GM15510 (cell line): Measurements from ENCODE around the gene LY6G5C.

Experiments used
- POLR2A ChIP-seq: IDR thresholded peaks from 3 replicates; pipeline ENCODE4 v1.6.1; 2011; ENCODE audit warnings: borderline replicate concordance; ENCODE audit not compliant: insufficient read length; ENCODE audit errors: extremely low read depth

Gene LY6G5C

DNA sequence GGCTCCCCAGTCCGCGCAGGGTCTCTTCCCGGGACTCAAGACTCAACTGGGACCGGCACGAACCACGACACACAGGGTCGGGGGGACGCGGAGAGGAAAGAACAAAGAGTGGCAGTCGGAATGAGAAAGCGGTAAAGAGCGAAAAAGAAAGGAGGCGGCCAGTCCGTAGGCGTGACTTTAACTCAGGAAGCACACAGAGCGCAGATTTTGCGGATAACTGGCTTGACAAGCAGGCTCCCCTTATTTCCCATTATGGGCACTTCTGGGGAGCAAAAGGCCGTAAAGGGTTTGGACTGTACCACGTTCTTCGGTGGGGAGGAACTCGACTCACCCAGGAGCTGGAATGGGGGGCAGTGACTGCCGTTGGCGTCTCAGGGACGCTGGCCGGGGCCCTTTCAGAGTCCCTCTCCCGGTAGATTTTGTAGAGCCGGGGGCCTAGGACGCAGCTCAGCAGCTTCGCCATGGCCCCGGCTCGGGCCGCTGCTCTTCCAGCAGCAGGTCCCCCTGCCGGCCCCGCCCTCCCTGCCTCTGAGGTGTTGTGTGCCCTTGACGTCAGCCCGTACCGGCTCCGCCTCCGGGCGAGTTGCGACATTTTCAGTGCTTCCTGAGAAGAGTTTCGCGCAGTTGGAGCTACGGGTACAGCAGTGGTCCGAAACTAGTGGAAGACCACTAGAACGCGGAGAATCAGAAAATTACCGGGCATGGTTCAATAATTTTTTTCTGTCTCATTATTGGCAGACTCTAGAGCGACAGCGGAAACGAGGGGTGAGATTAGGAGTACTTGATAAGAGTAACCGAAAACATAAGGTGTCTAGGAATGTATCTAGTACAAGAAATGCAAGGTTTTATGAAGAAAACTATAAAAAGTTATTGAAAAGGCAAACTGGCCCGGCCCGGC lies 22.2 kb upstream of the LY6G5C start, which contains the start of gene ABHD16A:
TSS of gene ABHD16A (minus strand) at position 506 of the 898 bp plus-strand sequence. CDS start at position 463, 43 bp downstream.
- peak; percentile 93 for TF ChIP-seq POLR2A

GRCh38 chr6:31702405-31702818 lies 21.5 kb upstream of the LY6G5C start:
- TF ChIP-seq POLR2A: no peak

GRCh38 chr6:31701666-31702404 lies 21.0 kb upstream of the LY6G5C start:
- TF ChIP-seq POLR2A: no peak

DNA sequence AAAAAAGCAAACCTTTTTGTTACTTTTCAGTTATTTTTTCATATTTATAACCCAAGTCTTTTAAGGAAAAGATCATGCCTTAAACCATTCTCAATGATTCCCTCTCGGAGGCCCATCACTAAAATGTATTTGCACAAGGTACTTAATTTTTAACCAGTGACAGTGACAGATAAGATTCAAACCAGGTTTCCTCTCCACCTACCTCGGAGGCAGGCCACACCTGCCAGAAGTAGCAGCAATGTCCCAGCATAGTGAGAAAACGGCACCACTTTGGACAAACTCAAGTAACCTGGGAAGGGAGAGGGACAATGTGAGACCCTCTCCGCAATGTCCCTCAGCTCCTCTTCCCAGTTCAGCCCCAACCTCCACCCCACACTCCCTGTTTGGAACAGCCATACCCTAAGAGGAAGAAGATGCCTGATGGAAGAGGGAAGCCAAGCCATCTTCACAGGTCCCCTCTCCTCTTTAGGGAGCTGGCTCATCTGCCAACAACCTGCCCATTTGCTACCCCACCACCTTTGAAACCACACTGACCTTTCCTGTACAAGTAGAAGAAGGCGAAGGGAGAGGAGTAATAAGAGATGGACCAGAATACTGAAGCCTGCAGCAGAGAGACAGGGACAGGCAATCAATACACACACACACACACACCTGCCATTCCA lies 20.0 kb upstream of the LY6G5C start:
- TF ChIP-seq POLR2A: no peak

- TF ChIP-seq POLR2A: no peak
Observed at GRCh38 chr6:31697555-31697954, 16.7 kb upstream of the LY6G5C start.

DNA sequence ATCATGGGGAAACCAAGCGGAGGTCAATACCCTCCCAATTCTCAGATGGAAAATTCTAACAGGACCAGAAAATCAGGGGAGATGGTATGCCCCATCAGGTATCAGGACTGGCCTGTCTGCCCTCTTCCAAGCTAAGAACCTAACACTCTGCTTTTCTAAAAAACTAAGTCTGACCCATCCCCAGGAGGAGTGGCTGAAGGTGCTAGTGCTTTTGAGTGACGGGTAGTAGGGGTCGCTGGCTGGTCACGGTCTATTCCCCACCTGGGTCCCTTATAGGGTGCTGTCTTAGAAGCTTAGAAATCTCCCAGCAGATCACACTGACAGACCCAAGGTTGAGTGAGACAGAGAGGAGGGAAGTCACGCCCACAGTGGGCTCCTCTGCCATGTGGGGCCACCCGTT lies 12.7 kb upstream of the LY6G5C start:
- TF ChIP-seq POLR2A: no peak

DNA sequence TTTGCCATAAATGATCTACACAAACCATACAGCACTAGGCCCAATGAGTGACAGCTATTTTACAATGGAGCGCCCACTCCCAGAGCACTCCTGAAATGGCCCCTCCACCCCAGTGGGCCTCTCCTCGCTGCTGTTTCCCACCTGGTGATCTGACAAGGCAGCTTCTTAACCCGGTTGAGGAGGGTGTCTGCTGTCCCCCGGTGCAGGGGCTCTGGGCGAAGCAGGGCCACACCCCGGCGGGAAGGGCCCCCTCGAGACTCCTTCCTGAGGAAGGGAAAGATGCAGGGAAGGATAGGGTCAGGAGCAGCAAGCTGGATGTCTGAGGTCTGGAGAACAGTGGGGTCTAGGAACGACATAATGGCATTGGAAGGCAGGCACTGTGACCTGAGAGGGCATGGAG lies 12.0 kb upstream of the LY6G5C start:
- TF ChIP-seq POLR2A: no peak

GRCh38 chr6:31692353-31692752 lies 11.5 kb upstream of the LY6G5C start:
- TF ChIP-seq POLR2A: no peak

DNA sequence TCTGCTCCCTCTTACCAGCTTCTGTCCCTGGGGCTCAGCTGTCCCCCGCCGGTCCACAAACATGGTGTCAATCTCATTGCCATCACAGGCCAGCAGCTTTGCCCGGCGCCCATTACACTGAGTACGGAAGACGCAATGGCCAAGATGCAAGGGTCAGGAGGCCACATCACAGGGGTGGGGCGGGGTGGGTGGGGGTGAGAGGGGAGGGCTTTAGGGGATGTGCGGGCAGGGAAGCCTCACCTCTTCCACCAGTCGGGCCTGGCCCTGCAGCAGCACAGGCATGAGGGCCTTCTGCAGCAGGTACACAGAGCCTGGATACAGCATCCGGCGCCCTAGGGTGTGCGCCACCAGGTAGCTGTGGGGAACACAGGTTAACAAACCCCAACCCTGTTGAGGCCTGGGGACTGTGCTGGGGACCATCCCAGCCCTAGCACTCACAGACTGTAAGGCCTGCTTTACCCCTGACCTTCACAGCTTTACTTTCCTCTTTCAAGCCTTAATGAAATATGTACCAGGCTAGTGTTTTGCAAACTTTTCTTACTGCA lies 10.8 kb upstream of the LY6G5C start:
- no peak for TF ChIP-seq POLR2A

DNA sequence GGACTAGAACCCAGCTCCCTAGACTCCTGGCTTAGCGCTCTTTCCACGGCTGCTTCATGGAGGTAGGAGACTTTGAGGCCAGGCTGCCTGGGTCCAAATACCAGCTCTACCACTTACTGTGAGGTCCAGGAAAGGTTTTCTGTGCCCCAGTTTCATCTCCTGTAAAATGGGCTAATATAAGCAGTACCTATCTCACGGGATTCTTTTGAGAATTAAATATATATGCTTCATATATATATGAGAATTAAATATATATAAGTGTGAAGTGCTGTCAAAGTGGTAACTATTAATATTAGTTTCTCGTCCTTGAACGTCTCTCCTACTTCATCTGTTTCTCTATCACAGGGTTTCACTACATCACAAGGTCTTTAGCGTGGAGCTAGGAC lies 10.2 kb upstream of the LY6G5C start:
- TF ChIP-seq POLR2A: no peak

- TF ChIP-seq POLR2A: no peak
Observed at GRCh38 chr6:31690231-31691077, 9.6 kb upstream of the LY6G5C start.

DNA sequence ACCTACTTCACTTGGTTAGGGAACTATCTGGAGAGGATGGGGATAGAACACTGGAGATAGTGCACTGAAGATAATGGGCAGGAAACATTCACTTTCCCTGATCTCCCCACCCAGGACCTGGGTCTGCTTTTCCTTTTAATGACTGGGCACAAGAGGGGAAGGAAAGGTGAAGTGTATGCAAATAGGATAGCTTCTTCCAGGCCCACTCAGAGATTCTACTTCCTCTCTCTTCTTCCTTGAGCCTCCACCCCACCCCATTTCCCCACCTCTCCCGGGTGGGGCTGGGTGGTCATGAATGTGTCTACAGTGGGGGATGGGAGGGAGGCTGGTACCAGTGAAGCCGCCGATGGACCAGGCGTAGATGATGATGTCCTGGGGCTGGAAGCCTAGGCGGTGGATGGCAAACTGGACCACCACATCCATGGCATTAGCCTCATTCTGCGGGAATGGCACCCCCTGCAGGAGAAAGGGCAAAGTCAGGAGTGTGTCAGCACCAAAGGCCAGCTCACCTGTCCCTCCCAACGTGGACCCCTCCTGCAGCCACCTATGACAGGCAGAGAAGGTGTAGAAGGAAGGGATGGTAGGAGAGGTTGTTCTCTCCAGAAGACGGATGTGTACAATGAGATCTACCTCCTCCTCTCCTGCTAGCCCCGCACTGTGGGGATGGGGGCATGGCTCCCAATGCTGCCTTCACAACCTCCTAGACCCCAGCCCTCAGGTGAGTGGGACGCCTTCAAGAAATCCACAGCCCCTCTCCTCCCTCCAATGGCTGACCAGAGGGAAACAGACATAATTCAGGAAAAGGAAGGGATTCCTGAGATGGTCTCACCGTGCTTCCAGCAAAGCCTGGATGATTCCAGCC lies 8.6 kb upstream of the LY6G5C start:
- no peak for TF ChIP-seq POLR2A
